Measurements from ENCODE around the gene ATP2B2.

The ATP2B2 gene

GRCh38 chr3:10396931-10397330, 108.5 kb downstream of the ATP2B2 start:
- no peak for TF ChIP-seq CTCF (IDR thresholded peaks at IDR 0.05; ENCODE audit: extremely low read depth, insufficient read depth, missing control alignments)
- DNase-seq (ENCODE audit: low spot score), result no peak
- in situ Hi-C loops (cut with MboI; ENCODE audit: low pct_unique_long_range_greater_than_20kb, low sequenced_read_pairs, unreplicated experiment), result no loop called here

- TF ChIP-seq CTCF (IDR thresholded peaks at IDR 0.05; ENCODE audit: extremely low read depth, insufficient read depth, missing control alignments), result no peak
- in situ Hi-C loops (cut with MboI; ENCODE audit: low pct_unique_long_range_greater_than_20kb, low sequenced_read_pairs, unreplicated experiment), result no loop called here
- no peak for DNase-seq (ENCODE audit: low spot score)
Observed at GRCh38 chr3:10396083-10396482, 109.3 kb downstream of the ATP2B2 start.

- no peak for TF ChIP-seq CTCF (IDR thresholded peaks at IDR 0.05; ENCODE audit: extremely low read depth, insufficient read depth, missing control alignments)
- no peak for DNase-seq (ENCODE audit: low spot score)
- in situ Hi-C loops (cut with MboI; ENCODE audit: low pct_unique_long_range_greater_than_20kb, low sequenced_read_pairs, unreplicated experiment), result no loop called here
Observed at GRCh38 chr3:10395671-10396070, 109.7 kb downstream of the ATP2B2 start.

- no peak for TF ChIP-seq CTCF (IDR thresholded peaks at IDR 0.05; ENCODE audit: extremely low read depth, insufficient read depth, missing control alignments)
- no peak for DNase-seq (ENCODE audit: low spot score)
- in situ Hi-C loops (cut with MboI; ENCODE audit: low pct_unique_long_range_greater_than_20kb, low sequenced_read_pairs, unreplicated experiment), result no loop called here
Observed at GRCh38 chr3:10395196-10395595, 110.2 kb downstream of the ATP2B2 start.

GRCh38 chr3:10394491-10395025, 110.8 kb downstream of the ATP2B2 start:
- in situ Hi-C loops (cut with MboI; ENCODE audit: low pct_unique_long_range_greater_than_20kb, low sequenced_read_pairs, unreplicated experiment), result no loop called here
- DNase-seq (ENCODE audit: low spot score), result no peak
- no peak for TF ChIP-seq CTCF (IDR thresholded peaks at IDR 0.05; ENCODE audit: extremely low read depth, insufficient read depth, missing control alignments)

GRCh38 chr3:10393514-10393913, 111.9 kb downstream of the ATP2B2 start:
- no peak for DNase-seq (ENCODE audit: low spot score)
- no peak for TF ChIP-seq CTCF (IDR thresholded peaks at IDR 0.05; ENCODE audit: extremely low read depth, insufficient read depth, missing control alignments)
- in situ Hi-C loops (cut with MboI; ENCODE audit: low pct_unique_long_range_greater_than_20kb, low sequenced_read_pairs, unreplicated experiment), result no loop called here

Data from GM13977 (cell line).